NCI-H226 (cell line): Measurements from ENCODE around the gene PSD2.
"Not testable (repeated sequence)": the region's sequence is repeated elsewhere in the genome, so short reads cannot be mapped to it uniquely, and the experiment has no call there.

ENCODE experiments used
- DNase-seq: peaks from one replicate; pipeline ENCODE4 v3.0.0-alpha.2; 2015

Gene PSD2

DNA sequence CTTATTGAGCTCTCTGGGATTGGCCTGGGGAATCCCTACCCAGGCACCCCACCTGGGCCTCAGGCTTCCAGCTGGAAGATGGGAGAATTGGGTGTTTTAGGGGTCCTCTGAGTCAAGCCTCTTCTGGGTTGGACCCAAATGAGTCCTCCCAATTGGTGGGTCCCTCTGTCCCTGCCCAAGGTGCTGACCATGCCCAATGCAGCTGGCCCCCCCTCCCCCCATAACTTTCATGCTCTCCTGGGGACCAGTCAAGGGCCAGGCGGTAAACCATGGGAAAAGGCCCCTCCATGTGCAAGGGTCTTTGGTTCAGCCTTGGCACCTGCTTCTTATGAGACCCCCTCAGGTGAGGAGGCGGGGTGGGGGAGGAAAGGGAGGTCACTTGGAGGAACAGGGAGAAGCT is 3.4 kb upstream of the PSD2 start:
- no peak for DNase-seq

DNA sequence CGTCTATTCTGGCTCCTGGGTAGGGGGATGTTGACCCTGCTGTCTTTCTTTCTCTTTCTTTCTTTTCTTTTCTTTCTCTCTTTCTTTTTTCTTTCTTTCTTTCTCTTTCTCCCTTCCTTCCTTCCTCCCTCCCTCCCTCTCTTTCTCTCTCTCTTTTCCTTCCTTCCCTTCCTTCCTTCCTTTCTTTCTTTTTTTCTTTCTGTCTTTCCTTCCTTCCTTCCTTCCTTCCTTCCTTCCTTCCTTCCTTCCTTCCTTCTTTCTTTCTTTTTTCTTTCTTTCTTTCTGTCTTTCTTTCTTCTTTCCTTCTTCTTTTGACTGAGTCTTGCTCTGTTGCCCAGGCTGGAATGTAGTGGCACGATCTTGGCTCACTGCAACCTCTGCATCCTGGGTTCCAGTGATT is 3.0 kb upstream of the PSD2 start:
- not testable (repeated sequence) for DNase-seq

DNA sequence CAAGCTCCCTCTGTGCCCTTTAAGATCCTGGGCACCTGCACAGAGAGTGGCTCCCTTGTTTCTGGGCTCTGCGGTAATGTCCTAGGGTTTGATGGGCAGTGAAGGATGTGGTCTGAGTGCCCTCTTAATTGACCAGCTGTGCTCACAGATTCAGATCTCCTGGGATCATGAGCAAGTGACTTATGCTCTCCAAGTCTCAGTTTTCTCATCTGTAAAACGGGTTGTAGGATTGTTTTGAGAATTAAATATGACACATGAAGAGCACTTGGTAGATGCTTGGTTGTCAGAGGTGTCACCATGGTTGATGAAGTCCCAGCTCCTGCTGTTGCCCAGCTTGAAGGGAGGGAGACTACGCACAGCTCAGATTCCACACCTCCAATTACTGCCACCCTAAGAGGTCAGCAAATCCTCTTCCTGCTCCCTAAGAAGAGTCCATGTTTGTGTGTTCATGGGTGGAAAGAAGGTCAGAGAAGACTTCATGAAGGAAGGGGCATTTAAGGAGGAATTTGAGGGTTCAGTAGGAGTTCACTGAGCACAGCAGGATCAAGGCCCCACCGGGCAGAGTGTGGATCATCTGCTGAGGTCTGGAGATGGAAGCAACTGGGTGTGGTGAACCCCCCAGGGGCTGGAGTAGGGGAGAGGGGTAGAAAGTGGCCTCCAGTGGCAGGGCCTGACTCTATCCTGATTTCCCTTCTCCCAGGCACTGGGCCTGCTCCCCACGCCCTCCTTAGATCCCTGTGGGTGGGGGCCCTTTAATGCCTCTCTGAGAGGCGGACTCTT is 1.4 kb upstream of the PSD2 start:
- DNase-seq: no peak

DNA sequence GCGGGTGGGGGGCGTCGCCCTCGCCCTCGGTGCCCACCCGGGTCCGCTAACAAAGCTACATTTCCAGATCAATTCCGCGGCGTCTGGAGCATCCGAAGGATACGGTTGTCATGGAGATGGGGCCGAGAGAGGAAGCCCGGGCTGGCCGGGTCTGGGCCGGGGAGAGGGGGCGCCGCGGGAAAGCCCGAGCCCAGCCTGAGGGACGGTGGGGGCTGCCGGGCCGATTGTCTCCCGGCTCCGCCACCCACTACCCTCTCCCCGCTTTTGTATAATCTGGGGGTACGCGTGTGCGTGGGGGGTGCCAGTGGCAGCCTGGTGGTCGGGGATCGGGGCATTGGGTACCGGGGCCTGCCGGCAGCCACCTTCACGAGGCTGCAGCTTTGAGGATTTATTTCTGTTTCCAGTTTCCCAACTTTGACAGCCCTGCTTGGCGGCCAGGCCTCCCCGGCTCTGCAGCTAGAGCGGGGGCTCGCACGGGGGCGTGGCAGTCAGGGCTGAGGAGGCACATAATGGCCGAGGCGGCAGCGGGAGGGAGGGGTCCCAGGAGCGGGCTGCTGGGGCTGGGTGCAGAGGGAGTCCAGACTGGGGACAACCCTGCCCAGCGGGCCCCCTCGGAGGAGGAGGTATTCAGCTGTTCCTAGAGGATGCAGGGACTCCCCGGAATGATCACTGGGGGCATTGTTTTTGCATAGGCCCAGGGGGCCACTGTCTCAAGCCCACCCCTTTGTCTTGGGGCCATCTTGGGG is 626 bp downstream of the PSD2 start:
- DNase-seq: no peak

DNA sequence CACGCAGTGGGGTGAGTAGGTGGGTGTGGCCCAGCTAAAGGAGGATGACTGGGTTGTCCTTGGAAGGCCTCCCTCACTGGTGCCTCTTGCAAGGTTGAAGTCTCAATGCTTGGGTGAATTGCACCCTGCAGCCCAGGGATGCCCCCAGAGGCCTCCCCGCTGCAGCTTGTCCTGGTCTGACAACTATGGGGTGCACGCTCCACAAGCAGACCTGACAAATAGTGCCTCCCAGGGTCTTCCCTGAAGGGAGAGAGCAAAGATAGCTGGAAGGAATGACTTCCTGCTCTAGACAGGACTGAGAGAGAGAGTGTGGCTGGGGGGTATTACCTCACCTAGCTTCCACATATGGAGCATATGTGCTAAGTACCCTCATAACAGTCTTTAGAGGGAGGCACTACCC is 1.7 kb downstream of the PSD2 start:
- no peak for DNase-seq

DNA sequence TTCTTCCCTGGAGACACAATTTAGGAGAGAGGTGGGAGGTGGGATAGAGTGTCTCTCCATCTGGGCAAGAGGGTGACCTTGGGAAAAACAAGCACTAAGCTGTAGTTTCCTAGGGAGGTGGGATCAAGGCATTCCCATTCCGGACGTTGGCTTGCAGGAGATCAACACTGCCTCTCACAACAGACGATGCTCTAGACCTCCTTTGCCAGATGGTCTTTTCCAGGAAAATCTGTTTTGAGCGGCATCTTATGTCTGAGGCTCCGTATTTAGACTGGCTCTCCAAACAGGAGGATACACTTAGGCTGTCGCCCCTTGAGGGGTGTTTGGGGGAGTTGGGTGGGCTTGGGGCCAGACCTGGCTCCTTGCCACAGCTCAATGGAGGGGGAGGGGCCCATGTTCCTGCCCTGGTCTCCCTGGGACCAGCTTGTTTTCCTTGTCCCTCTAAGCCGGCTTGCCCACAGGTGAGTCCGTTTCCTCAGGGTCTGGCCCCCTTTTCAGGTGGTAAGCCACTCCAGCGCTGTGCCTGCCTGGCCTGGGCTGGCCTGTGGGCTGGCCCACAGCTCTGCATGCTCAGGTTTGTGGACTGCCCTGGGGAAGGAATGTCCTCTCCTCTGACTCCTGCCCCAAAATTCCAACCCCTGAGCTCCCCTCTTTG is 2.4 kb downstream of the PSD2 start:
- DNase-seq: no peak

DNA sequence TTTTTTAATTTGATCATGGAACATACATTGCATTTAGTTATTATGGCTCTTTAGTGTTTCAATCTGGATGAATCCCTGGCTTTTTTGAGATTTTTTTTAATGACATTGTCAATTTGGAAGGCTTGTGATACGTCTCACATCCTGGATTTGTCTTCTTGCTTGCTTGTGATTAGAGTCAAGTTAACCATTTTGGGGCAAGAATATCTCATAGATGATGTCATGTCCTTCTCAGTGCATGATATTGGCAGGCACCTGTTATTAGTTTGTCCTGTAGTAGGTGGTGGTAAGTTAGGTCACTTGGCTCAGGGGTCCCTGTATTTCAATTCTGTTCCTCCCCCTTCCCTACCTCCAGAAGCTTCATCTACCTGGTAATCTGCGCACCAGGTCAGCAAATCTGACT is 3.3 kb downstream of the PSD2 start:
- no peak for DNase-seq

DNA sequence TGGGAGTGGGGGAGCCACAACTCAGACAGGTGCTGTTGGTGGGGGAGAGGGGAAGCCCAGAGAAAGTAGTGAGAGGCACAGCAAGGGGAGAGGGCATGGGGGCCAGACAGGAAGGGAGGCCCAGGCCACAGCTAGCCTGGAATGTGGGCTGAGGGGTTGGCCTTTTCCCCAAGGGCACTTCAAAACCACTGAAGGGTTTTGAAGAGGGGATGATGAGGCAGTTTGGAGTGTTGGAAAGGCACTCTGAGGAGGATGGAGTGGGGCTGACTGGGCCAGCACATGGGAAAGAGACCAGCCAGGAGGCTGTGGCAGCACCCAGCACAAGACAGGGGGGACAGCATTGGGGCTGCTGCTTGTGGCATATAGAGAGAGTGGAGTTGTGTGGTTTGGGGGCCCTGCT is 3.8 kb downstream of the PSD2 start:
- no peak for DNase-seq

DNA sequence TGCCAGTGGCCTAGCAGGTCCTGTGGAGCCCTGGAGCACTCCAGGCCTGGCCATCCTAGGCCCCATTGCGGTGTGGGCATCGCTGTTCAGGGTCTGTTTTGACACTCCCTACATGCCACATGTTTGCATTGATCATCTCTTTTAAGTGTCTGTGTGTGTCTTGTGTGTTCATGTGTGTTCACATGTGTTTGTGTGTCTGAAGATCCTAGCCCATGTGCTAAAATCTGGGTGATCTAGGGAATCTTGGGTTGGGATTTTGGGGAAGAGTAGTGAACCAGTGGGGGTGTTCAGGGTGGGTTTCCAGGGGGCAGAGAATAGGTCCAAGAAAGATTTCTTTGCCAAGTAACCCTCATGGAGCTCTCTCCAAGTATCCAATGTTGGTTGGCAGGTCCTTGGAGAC is 8.4 kb downstream of the PSD2 start:
- no peak for DNase-seq

DNA sequence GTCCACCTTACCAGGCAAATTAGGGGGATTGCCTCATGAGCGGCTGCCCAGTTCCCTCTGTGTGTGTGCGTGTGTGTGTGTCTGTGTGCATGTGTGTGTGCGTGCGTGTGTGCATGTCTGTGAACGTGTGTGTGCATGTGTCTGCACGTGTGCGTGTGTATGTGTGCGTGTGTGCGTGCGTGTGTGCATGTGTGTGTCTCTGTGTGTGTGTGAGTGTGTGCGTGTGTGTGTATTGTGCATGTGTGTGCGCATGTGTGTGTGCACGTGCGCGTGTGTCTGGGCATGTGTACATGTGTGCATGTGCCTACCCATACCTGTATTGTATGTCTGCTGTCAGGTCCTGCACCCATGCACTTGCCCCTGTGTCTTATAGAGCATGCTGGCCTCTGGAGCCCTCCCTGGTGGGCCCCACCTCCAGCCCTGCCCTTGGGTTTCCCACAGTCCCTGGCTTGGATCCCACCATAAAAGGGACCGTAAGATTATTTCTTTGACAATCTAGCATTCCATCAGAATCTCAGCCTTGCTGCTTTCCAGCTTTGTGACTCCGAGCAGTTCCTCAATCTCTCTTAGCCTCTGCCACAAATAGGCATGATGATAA is 9.3 kb downstream of the PSD2 start:
- DNase-seq: no peak

DNA sequence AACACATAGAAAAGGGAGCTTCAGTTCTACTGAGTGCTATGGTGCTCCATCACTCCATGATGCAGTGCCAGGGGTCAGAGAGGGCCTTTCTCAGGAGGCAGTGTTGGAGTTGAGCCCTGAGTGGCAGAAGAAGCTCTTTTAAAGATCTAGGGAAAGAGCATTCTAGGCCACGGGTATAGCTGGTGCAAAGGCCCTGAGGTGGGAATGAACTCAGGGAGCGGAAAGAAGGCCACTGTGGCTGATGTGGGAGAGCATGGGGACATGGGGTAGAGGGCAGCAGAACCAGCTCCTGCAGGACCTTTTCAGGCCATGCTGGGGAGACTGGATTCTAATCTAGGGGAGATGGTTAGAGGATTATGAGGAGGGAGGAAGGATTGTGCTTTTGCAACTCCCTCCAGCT is 9.9 kb downstream of the PSD2 start:
- no peak for DNase-seq

DNA sequence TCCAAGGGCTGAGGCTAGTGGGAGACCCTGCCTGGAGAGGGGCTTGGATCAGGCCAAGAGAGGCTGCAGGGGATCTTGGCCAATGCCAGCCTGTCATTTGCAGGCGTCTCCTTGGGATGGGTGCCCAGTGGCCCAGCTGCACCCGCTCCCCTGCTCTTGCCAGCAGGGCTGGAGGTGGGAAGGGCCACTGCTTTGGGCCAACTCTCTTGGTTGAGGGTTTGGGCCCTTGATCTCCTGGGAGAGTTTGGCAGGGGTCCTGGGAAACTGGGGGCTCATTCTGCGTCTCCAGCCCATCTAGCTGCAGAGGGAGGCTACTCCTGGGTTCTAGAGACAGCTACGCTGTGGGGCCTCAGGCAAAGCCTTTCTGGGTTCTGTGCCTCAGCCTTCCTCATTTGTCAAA is 10.5 kb downstream of the PSD2 start:
- no peak for DNase-seq

DNA sequence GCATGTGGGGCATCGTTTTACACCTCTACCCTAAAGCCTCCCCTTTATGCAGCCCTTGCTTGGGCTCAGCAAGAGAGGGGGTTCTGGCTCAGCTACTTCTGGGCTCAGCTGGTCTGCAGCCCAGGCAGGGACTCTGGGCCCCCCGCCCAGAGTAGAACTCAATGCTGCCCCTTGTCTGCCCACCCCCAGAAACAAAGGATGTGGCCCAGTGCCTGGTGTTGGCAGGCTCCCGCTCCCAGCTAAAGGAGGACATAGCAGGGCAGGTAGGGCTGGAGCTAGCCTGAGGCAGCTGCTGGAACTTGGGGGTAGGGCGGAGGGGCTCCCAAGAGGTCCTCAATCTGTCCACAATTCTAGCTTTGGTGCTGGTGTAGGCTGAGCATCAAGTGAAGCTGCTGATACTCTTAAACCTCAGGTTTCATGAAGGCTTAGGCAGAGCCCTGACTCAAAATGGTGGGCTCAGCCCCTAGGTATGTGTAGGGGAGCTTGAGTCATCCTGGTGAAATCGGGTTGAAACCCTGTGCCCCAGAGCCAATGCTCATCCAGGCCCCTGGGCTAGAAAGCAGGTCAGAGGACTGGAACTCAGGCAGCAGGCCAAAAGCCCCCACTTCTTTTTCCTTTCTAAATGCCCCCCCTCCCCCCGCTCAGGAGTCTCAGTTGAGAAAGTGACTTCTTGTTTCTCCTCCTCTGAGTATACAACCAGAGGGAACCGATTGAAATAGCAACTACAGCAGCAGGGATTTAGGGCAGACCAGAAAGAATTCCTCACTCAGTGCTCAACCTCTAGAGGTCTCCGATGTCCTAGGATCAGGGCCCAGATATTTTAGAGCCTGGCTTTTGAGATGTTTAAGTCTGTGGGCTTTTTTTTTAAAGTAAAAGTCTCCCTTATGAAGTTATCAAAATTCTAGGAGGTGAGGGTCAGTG is 11.4 kb downstream of the PSD2 start:
- DNase-seq: peak; percentile 35

DNA sequence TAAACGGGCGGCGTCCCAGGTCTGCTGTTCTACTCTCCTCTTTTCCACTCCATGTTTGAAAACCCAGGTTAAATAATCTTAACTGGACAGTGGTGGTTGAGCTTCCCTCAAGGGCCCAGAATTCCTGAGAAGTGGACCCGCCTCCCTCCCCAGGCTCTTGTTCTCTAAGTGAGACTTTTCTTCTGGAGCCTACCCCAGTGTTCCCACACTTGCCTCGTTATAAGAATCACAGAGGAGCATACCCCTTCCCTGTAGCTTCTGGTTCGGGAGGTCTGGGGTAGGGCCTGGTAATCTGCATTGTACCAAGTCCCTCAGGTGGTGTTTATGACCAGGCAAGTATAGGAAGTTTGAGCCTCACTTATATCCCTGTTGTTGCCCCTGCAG is 12.0 kb downstream of the PSD2 start:
- no peak for DNase-seq

DNA sequence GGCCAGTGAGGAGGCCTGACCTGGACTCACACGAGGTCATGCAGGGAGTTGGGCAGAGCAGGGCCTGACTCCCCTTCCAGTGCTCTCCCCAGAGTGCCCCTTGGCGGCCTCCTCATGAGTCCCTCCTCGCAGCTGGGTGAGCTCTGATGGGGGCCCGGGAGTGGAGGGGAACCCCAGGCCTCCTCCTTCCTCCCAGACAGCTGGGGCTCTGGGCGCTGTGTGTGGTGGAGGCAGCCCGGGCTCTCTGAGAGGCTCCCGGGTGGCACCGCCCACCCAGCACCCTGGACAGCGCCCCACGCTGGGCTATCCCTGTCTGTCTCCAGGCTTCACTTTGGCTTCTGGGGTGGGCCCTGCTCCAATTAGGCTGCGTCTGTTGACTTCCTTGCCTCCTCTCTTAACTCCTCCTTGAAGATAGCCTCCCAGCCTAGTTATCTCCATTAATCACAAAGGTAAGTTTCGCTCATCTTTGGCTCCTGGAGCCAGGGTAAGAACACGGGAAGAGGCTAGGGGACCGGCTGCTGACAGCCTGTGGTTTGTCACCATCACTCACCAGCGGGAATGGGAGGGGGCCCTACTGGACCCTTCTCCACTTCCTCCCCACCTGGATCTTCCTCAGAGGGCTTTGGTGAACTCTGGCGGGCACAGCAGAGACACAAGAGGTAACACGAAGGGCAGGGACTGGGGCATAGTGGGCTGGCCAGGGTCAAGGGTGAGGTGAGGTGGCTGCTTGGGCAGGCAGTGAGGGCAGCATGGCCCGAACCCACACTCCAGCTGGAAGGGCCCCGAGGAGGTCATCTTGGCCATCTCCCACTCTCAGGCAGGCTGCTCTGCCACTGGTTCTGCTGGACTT is 13.1 kb downstream of the PSD2 start:
- peak; percentile 25 for DNase-seq

DNA sequence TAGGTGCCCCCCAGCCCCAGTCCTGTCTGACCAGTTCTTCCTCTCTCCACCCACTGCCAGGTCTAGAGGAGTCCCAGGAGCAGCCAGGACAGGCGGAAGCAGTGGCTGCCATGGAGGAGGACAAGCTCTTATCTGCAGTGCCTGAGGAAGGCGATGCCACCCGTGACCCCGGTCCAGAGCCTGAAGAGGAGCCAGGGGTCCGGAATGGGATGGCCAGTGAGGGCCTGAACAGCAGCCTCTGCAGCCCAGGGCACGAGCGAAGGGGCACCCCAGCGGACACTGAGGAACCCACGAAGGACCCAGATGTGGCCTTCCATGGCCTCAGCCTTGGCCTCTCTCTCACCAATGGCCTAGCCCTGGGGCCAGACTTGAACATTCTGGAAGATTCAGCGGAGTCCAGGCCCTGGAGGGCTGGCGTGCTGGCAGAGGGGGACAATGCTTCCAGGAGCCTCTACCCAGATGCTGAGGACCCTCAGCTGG is 13.8 kb downstream of the PSD2 start:
- DNase-seq: no peak

DNA sequence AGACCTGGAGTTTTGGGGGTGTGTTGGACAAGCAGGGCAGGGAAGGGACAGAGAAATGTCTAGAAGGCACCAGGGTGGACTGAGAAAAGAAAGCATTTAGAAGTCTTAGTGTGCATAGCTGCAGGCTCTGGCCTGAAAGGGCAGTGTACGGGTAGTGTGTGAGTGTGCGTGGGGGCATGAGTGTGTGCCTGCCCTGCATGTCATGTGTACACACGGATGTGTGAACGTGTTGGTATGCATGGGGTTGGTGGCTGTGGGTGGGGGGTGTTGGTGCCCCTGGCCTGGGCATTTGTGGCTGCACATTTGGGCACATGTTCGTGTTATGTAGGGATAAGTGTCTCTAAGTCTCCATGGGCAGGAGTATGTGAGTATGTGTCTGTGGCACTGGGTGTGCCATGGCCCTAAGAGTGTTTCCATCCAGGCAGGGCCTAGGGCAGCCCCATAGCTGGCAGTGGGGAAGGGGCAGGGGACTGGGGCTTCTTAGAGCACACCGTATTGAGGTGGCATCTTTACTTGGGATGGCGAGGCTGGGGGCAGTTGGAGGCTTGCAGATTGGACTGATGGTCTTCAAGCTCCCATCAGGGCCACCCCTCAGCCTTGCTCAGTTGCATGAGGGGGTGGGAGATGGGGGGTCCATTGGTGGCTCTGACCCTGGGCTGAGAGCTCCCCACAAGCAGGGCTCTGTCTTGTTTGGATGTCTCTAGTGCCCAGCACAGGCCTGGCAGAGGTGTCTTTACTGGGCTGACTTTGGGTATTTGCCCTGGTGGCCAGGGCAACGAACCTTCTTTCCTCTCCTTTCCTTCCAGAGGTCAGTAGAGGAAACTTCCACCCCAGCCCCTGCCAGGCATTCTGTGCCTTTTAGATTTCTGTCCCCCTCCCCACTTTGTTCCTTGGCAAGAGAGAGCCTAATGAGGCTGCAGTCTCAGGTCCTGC is 15.0 kb downstream of the PSD2 start:
- DNase-seq: no peak

DNA sequence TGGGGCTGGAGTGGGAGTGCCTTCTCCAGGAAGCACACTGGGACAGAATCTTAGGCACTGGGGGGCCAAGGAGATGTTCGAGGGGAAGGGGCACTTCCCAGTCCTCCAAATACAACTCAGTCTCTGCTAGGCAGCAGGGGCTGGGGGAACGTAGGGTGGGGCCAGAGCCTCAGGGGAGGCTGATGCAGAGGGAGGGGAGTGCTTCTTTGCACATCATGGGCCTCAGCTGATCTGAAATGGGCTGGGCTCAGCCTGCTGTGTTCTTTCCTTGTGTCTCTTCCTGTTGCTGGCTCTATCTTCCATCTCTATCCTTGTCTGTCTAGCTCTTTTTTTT is 15.6 kb downstream of the PSD2 start:
- no peak for DNase-seq

DNA sequence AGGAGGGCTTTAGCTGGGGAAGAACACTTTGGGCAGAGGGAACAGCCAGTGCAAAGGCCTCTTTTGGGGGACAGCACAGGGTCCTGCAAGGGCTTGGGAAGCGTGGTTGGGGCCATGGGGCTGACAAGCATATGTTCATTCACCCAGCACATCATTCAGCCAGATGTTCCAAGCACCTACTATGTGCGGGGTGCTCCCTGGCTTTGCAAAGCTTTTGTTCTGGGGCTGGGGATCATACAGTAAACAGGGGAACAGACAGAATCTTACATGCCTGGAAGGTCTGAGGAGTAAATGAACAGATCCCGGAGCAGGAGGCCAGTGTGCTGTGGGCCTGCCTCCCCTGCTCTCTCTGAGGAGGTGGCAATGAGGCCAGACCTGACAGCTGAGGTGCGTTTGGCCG is 16.7 kb downstream of the PSD2 start:
- DNase-seq: no peak
